NCI-H2107 treated with DMSO at 0.1 percent for 48 hours (cell line): ENCODE results near the gene DRAP1.

ENCODE experiments used
- DNase-seq: peaks from one replicate; lab custom pipeline; 2025; ENCODE audit not compliant: unreplicated experiment; lab: John Stamatoyannopoulos, UW

DRAP1 gene

DNA sequence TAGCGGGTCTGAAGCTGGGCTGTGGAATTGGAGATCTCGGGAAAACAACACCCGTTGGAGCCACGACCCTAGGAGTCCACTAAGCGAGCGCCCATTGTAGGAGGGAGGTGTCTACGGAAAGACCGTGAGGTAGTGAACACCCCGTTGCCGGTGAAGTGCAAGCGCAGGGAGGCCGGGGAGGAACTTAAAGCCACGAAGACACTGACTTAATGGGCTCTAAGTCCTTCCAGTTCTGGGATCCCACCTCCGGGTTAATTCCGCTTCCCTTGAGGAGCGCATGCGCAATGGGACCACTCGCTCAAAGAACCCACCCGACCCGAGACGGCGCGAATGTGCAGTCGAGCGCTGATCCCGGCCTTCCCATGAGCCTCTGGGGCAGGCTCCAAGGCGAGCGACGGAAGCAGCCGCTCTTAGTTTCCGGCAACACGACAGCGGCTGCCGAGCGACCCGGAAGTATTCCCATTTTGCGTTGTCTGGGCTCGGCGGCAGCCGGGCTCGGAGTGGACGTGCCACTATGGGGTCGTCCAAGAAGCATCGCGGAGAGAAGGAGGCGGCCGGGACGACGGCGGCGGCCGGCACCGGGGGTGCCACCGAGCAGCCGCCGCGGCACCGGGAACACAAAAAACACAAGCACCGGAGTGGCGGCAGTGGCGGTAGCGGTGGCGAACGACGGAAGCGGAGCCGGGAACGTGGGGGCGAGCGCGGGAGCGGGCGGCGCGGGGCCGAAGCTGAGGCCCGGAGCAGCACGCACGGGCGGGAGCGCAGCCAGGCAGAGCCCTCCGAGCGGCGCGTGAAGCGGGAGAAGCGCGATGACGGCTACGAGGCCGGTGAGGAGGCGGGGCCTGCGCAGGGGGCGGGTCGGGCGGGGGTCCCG, 42.3 kb downstream of the DRAP1 start, which contains the start of gene SART1:
Gene SART1 (plus strand): TSS at position 468 of the 874 bp plus-strand sequence. CDS start 47 bp downstream, at position 515.
- DNase-seq = peak; percentile 88

DNA sequence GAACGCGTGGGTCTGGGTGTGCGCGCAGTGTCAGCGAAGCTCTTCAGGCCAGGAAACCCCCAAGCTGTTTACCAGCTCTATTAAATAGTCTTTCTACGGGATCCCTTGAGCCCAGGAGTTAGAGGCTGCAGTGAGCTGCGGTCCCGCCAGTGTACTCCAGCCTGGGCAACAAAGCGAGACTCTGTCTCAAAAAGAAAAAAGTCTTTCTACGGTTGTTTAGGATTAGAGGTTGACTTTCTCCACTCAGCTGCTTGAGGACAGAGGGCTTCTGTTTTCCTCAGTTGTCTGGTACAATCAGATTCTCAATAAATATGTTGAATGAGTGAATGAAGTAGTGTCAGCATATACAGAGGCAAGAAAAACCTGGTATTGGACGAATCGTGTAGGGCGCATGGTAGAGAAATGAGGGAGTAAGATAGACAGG, 42.9 kb downstream of the DRAP1 start:
- DNase-seq = no peak

DNA sequence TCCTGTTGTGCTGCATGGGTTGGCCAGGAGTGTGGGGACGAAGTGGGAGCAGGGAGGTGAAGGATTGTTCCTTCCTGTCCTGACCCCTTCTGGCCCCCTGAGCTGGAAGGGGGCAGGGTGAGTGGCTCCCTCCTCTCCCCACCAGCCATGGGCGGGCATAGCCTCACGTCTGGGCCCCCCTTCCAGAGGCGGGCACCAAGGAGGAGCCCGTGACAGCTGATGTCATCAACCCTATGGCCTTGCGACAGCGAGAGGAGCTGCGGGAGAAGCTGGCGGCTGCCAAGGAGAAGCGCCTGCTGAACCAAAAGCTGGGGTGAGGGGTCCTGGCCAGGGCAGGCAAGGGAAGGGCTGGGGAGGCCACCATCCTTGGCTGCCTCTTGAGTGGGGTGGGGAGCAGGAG, 45.7 kb downstream of the DRAP1 start:
- no peak for DNase-seq

DNA sequence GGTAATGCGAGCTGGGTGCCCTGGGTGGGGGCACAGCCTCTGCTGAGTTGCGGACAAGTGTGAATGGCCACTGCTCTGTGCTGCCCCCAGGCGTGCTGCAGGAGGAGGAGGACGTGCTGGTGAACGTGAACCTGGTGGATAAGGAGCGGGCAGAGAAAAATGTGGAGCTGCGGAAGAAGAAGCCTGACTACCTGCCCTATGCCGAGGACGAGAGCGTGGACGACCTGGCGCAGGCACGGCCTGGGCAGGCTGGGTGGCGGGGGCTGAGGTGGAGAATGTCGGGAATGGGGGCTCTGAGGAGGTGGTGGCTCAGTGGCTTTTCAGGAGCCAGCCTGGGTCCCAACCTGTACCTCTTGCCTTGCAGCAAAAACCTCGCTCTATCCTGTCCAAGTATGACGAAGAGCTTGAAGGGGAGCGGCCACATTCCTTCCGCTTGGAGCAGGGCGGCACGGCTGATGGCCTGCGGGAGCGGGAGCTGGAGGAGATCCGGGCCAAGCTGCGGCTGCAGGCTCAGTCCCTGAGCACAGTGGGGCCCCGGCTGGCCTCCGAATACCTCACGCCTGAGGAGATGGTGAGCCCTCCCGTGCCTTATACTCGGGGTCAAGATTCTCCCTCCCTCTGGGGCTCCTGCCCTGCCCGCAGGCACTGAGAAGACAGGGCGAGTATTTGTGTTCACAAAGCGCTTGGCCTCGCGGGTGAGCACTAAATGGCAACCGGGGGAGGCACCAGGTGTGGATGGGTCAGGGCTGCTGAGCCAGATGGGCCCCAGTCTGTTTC, 46.9 kb downstream of the DRAP1 start:
- no peak for DNase-seq

- no peak for DNase-seq
Measured at GRCh38 chr11:65967329-65967934, 48.2 kb downstream of the DRAP1 start.

GRCh38 chr11:65968600-65969482, 49.6 kb downstream of the DRAP1 start:
- DNase-seq = no peak
